ENCODE results near the gene KMT2B.
"Not testable (repeated sequence)": the region's sequence is repeated elsewhere in the genome, so short reads cannot be mapped to it uniquely, and the experiment has no call there.

The KMT2B gene

GRCh38 chr19:35772362-35772761, 54.6 kb downstream of the KMT2B start:
- Histone ChIP-seq H3K4me1 (ENCODE audit: control insufficient read depth, insufficient read depth, low read length) (peaks cover 24% of the 10 kb centered on the region), H3K36me3 (ENCODE audit: control insufficient read depth in 2 of 2, insufficient read depth in 1 of 2, low read length in 2 of 2) (peaks cover 16 to 38% of the 10 kb centered on the region in 2 experiments)
- H3K4me3 ChIP-seq (ENCODE audit: low read depth, low read length); H3K9me3 ChIP-seq (ENCODE audit: control insufficient read depth, insufficient read depth, low read depth, low read length); H3K27ac ChIP-seq (ENCODE audit: extremely low read depth, low read depth, low read length): not testable (repeated sequence)
- TF ChIP-seq ZNF121 (tag by site-specific recombination; IDR thresholded peaks at IDR 0.05): peak; percentile 95
- POLR2A ChIA-PET: interaction anchor here (0.9 to 3.8 kb wide), 11 partner anchors 11 to 242 kb away, joined by 3 to 39 read pairs (median 6); partner anchors contain the start of genes ALKBH6, HSPB6, IGFLR1 and LIN37
- CTCF ChIA-PET: interaction anchor here (1.8 kb wide), 1 partner anchor 47 kb away, joined by 5 read pairs; no protein-coding TSS in a partner anchor

GRCh38 chr19:35773020-35773806, 55.4 kb downstream of the KMT2B start:
- no peak overlapping the region for H3K4me3 ChIP-seq (ENCODE audit: low read depth, low read length)
- CTCF ChIA-PET: interaction anchor here (0.5 to 1.8 kb wide), 7 partner anchors 21 to 220 kb away, joined by 3 to 5 read pairs (median 3); no protein-coding TSS in a partner anchor
- TF ChIP-seq ZNF629 (tag by site-specific recombination; IDR thresholded peaks at IDR 0.05): peak; percentile 32
- peak; percentile 64 for TF ChIP-seq GFI1B (tag by site-specific recombination; IDR thresholded peaks at IDR 0.05)
- no peak for TF ChIP-seq ZNF133 (tag by site-specific recombination; IDR thresholded peaks at IDR 0.05)
- no peak for TF ChIP-seq SCRT1 (tag by site-specific recombination; IDR thresholded peaks at IDR 0.05; ENCODE audit: borderline replicate concordance)
- TF ChIP-seq, protein P1, sequence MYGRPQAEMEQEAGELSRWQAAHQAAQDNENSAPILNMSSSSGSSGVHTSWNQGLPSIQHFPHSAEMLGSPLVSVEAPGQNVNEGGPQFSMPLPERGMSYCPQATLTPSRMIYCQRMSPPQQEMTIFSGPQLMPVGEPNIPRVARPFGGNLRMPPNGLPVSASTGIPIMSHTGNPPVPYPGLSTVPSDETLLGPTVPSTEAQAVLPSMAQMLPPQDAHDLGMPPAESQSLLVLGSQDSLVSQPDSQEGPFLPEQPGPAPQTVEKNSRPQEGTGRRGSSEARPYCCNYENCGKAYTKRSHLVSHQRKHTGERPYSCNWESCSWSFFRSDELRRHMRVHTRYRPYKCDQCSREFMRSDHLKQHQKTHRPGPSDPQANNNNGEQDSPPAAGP (tag by site-specific recombination; IDR thresholded peaks at IDR 0.05): peak; percentile 50; the same call in 1 of the 2 replicates
- no peak for TF ChIP-seq BCL11B (tag by site-specific recombination; IDR thresholded peaks at IDR 0.05; ENCODE audit: low read depth)
- peak; percentile 99 for TF ChIP-seq BCL6B (tag by site-specific recombination; IDR thresholded peaks at IDR 0.05)
- no peak for TF ChIP-seq ZNF623 (tag by site-specific recombination; IDR thresholded peaks at IDR 0.05)
- TF ChIP-seq ZNF174 (tag by site-specific recombination; IDR thresholded peaks at IDR 0.05): no peak
- no peak for TF ChIP-seq ZSCAN23 (tag by site-specific recombination; IDR thresholded peaks at IDR 0.05)
- TF ChIP-seq SP2 (tag by site-specific recombination; IDR thresholded peaks at IDR 0.05): peak; percentile 31; the same call in 1 of the 2 replicates
- TF ChIP-seq OVOL3 (tag by site-specific recombination; IDR thresholded peaks at IDR 0.05): no peak
- TF ChIP-seq, protein P2, sequence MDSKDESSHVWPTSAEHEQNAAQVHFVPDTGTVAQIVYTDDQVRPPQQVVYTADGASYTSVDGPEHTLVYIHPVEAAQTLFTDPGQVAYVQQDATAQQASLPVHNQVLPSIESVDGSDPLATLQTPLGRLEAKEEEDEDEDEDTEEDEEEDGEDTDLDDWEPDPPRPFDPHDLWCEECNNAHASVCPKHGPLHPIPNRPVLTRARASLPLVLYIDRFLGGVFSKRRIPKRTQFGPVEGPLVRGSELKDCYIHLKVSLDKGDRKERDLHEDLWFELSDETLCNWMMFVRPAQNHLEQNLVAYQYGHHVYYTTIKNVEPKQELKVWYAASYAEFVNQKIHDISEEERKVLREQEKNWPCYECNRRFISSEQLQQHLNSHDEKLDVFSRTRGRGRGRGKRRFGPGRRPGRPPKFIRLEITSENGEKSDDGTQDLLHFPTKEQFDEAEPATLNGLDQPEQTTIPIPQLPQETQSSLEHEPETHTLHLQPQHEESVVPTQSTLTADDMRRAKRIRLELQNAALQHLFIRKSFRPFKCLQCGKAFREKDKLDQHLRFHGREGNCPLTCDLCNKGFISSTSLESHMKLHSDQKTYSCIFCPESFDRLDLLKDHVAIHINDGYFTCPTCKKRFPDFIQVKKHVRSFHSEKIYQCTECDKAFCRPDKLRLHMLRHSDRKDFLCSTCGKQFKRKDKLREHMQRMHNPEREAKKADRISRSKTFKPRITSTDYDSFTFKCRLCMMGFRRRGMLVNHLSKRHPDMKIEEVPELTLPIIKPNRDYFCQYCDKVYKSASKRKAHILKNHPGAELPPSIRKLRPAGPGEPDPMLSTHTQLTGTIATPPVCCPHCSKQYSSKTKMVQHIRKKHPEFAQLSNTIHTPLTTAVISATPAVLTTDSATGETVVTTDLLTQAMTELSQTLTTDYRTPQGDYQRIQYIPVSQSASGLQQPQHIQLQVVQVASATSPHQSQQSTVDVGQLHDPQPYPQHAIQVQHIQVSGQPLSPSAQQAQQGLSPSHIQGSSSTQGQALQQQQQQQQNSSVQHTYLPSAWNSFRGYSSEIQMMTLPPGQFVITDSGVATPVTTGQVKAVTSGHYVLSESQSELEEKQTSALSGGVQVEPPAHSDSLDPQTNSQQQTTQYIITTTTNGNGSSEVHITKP (tag by site-specific recombination; IDR thresholded peaks at IDR 0.05): no peak
- peak; percentile 33 for TF ChIP-seq ZNF335 (tag by site-specific recombination; conservative IDR thresholded peaks at IDR 0.05)
- TF ChIP-seq ZNF473 (tag by site-specific recombination; IDR thresholded peaks at IDR 0.05): no peak
- TF ChIP-seq, protein P3, sequence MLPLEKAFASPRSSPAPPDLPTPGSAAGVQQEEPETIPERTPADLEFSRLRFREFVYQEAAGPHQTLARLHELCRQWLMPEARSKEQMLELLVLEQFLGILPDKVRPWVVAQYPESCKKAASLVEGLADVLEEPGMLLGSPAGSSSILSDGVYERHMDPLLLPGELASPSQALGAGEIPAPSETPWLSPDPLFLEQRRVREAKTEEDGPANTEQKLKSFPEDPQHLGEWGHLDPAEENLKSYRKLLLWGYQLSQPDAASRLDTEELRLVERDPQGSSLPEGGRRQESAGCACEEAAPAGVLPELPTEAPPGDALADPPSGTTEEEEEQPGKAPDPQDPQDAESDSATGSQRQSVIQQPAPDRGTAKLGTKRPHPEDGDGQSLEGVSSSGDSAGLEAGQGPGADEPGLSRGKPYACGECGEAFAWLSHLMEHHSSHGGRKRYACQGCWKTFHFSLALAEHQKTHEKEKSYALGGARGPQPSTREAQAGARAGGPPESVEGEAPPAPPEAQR (tag by site-specific recombination; IDR thresholded peaks at IDR 0.05): no peak
- peak; percentile 83; the same call in 1 of the 2 replicates for TF ChIP-seq PRDM1 (tag by site-specific recombination; IDR thresholded peaks at IDR 0.05)
- TF ChIP-seq HOXD13 (CRISPR knock-in tag; IDR thresholded peaks at IDR 0.05; ENCODE audit: borderline replicate concordance): no peak
- no peak for TF ChIP-seq ZNF26 (tag by site-specific recombination; IDR thresholded peaks at IDR 0.05)
- peak; percentile 41 for TF ChIP-seq WT1 (tag by site-specific recombination; IDR thresholded peaks at IDR 0.05)
- TF ChIP-seq ZFP3 (tag by site-specific recombination; IDR thresholded peaks at IDR 0.05; ENCODE audit: low read depth): no peak
- no peak for TF ChIP-seq ZNF530 (tag by site-specific recombination; IDR thresholded peaks at IDR 0.05; ENCODE audit: low read depth)
- H3K4me1 ChIP-seq (ENCODE audit: control insufficient read depth, insufficient read depth, low read length): peaks cover 24% of the 10 kb centered on the region
- H3K9me3 ChIP-seq (ENCODE audit: control insufficient read depth, insufficient read depth, low read depth, low read length): no peaks in the 10 kb centered on the region
- POLR2A ChIA-PET: interaction anchor here (0.6 to 3.8 kb wide), 16 partner anchors 9 to 241 kb away, joined by 3 to 39 read pairs (median 5); partner anchors contain the start of genes ALKBH6, HSPB6, IGFLR1 and LIN37
- peaks cover 16 to 30% of the 10 kb centered on the region in 2 experiments for H3K36me3 ChIP-seq (ENCODE audit: control insufficient read depth in 2 of 2, insufficient read depth in 1 of 2, low read length in 2 of 2)
- H3K27ac ChIP-seq (ENCODE audit: extremely low read depth, low read depth, low read length): no peak overlapping the region
